ENCODE data around the gene TUT1. TPM values are rescaled to one million over a fixed set of nuclear protein-coding genes. Genes with fewer than 3 reads are reported as not detected.

Gene TUT1
- total RNA-seq, 1 experiment from 2014 or later, result 39.3 TPM

GRCh38 chr11:62538470-62539237 lies 52.7 kb downstream of the TUT1 start:
- no peak for TF ChIP-seq EZH2 (IDR thresholded peaks at IDR 0.05; ENCODE audit: low read depth)
- no peak for TF ChIP-seq CTCF (conservative IDR thresholded peaks at IDR 0.05)
- Histone ChIP-seq H3K27ac (peak overlapping the region; percentile 26), H3K4me3 (peak overlapping the region; percentile 36; the same call in 1 of the 2 replicates), H3K36me3 (ENCODE audit: low read depth) (peaks cover 20% of the 10 kb centered on the region), H3K79me2 (ENCODE audit: low read depth) (peaks cover 94% of the 10 kb centered on the region), H3K4me1 (replicated peaks; ENCODE audit: insufficient read depth) (peaks cover 63% of the 10 kb centered on the region), H2AFZ (no peak overlapping the region), H3K9me3 (ENCODE audit: insufficient read depth, low read depth) (no peaks in the 10 kb centered on the region), H4K20me1 (ENCODE audit: insufficient read depth) (peaks cover 65% of the 10 kb centered on the region), H3K9me2 (ENCODE audit: insufficient read depth) (no peaks in the 10 kb centered on the region), H3K27me3 (ENCODE audit: insufficient read depth, low read depth) (no peaks in the 10 kb centered on the region), H3K4me2 (peak overlapping the region; percentile 77), H3F3A (ENCODE audit: insufficient read depth, low read depth) (peaks cover 38% of the 10 kb centered on the region)
- intact Hi-C loops (cut with micrococcal nuclease; ENCODE audit: unreplicated experiment), result loop anchor here (1.0 kb wide), 2 partner anchors 30 to 58 kb away; no protein-coding TSS in a partner anchor
- CTCF ChIA-PET, result interaction anchor here (0.6 to 2.0 kb wide), 10 partner anchors 19 to 317 kb away, joined by 3 to 19 read pairs (median 4); partner anchors contain the start of gene EEF1G
- DNase-seq, result no peak
- no TSS peak for BruUV-seq (replicated peaks)
- POLR2A ChIA-PET (ENCODE audit: unreplicated experiment), result interaction anchor here (0.6 to 1.4 kb wide), 9 partner anchors 18 to 746 kb away, joined by 3 to 13 read pairs (median 4); partner anchors contain the start of genes TMEM258 and TUT1

GRCh38 chr11:62536301-62536957 lies 54.9 kb downstream of the TUT1 start:
- peaks cover 40% of the 10 kb centered on the region for H3K36me3 ChIP-seq (ENCODE audit: low read depth)
- POLR2A ChIA-PET (ENCODE audit: unreplicated experiment), result no interaction called here
- BruUV-seq (replicated peaks), result no TSS peak

More at GRCh38 chr11:62536301-62536957, 54.9 kb downstream of the TUT1 start:
- Histone ChIP-seq H3F3A (ENCODE audit: insufficient read depth, low read depth) (peaks cover 27% of the 10 kb centered on the region), H3K79me2 (ENCODE audit: low read depth) (peaks cover 79% of the 10 kb centered on the region), H3K4me3 (no peak overlapping the region), H3K9me2 (ENCODE audit: insufficient read depth) (no peaks in the 10 kb centered on the region), H3K27me3 (ENCODE audit: insufficient read depth, low read depth) (no peaks in the 10 kb centered on the region), H3K9me3 (ENCODE audit: insufficient read depth, low read depth) (no peaks in the 10 kb centered on the region), H3K27ac (no peak overlapping the region), H4K20me1 (ENCODE audit: insufficient read depth) (peaks cover 46% of the 10 kb centered on the region), H2AFZ (no peak overlapping the region), H3K4me2 (no peak overlapping the region), H3K4me1 (replicated peaks; ENCODE audit: insufficient read depth) (peaks cover 40% of the 10 kb centered on the region)
- DNase-seq, result no peak
- CTCF ChIA-PET, result no interaction called here
- intact Hi-C loops (cut with micrococcal nuclease; ENCODE audit: unreplicated experiment), result no loop called here
- TF ChIP-seq EZH2 (IDR thresholded peaks at IDR 0.05; ENCODE audit: low read depth) (no peak), CTCF (conservative IDR thresholded peaks at IDR 0.05) (no peak)
